Measurements from ENCODE around the gene MRPL54.

The MRPL54 gene

GRCh38 chr19:3785938-3786824 is 23.7 kb downstream of the MRPL54 start, which contains the start of gene MATK:
TSS of gene MATK (minus strand) at chr19:3786381. CDS start at chr19:3785135, 1,246 bp downstream.
- no peak for DNase-seq

- peak; percentile 57 for DNase-seq
Observed at GRCh38 chr19:3788996-3789778, 26.7 kb downstream of the MRPL54 start.

DNA sequence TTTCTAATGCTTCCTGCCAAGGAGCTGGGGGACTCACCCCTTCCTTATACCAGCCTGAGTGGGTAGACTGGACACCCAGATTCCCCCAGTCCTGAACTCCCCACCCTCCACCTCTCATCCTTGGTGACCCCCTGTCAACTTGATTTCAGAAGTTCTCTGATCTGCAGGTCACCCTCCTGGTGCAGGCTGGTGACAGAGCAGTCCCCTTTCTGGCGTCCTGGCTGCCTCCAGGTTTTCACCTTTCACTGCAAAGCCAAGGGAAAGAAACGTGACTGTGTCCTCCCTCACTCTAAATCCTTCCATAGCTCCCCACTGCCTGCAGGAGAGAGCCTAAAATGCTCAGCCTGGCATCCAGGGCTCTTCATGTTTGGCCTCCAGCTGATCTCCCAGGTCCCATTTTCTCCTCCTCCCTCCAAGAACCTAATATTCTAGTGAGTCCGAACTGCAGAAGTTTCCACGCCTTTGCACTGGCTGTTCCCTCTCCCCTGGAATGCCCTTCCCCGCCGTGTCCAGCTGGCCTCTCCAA is 27.8 kb downstream of the MRPL54 start:
- DNase-seq: no peak

- DNase-seq: no peak
Observed at GRCh38 chr19:3790941-3791340, 28.5 kb downstream of the MRPL54 start.

DNA sequence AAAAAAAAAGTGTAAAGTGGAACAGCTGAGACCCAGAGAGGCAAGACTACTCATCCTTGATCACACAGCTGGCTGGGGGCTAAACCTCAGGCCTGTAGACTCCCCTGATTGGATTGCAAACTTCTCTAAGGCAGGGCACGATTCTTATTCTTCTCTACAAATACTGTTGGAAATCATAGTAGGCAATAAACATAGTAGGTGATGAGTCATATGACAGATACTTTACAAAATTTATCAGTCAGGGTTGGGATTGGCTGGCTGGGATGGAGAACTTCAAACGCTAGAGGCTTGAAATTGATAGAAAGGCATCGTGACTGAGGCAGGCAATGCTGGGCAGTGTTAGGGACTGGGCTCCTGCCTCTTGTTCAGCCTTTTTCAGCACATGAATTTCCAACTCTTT is 29.6 kb downstream of the MRPL54 start:
- DNase-seq: no peak

DNA sequence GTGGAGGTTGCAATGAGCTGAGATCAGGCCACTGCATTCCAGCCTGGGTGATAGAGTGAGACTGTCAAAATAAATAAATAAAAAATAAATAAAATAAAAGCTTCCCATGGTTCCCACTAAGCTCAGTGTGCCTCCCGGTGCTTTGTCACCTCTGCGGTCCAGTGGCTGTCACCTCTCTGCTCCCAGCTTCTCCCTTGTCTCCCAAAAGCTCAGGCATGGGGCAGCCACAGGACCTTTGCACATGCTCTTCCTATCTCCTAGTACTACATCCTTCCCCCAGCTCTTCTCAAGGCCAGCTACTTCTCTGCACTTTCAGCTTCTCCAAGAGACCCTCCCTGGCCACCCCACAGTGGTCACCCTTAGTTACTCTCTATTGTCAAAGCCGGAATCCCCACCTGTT is 31.3 kb downstream of the MRPL54 start:
- DNase-seq: no peak

GRCh38 chr19:3796358-3796757 is 33.9 kb downstream of the MRPL54 start:
- no peak for DNase-seq

DNA sequence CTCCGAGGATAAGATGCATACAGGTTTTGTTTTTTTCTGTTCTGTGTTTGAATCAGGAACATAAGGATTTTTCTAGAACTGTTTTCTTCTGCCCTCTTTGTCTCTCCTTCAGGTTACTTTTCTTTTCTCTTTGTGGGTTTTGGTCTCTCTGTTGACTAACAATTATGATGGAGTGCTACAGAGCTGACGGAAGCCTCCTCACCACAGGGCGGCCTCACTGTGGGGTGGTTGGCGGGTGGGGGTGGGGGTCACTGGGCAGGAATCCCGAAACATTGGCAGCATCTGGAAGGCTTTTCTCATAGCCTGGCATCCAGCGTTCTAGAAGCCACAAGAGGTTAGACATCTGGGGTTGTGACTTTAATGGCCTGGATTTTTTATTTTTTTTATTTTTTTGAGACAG is 35.7 kb downstream of the MRPL54 start:
- DNase-seq: peak; percentile 38

DNA sequence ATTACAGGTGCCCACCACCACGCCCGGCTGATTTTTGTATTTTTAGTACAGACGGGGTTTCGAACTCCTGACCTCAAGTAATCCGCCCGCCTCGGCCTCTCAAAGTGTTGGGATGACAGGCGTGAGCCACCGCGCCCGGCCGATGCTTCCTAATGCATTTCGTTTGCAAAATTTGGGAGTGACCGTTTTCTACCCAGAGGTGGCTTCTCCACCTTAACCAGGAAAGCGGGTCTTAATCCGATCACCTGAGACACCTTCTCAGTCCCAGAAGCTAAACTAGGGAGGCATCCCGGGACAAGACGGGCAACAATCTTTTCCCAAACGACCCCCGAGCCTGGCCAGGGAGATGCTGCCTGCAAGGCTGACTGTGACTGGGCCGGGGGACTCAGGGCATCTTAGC is 38.5 kb downstream of the MRPL54 start:
- DNase-seq: no peak

DNA sequence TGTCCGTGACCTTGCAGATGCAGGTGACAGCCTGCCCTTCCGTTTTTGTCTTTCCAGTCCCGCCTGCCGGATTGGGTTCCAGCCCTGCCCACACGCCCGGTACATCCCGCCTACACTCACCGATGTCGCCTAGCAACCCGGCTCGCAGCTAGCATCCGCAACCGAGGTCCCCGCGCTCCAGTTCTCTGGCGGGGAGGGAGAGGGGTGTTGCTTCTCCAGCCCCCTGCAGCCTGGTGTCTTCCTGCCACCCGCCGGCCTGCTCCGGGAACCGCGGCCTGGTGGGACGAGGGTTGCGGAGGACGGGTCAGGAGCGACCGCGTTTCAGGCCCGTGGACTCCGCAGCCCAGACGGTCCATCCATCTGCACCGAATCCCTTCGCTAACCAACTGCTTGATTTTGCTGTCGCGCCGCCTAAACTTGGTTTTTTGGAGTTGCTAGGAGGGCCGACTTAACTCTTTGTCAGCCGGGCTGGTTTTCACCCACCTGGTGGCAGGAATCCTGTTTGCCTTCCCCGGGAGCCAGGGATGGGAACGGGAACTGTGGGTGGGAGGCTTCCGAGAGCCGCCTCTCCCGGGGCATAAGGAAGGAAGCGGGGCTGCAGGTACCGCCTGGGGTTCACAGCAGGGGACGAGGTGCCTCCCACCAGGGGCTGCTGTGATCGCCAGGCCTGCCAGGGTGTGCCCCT is 39.1 kb downstream of the MRPL54 start:
- peak; percentile 69 for DNase-seq

DNA sequence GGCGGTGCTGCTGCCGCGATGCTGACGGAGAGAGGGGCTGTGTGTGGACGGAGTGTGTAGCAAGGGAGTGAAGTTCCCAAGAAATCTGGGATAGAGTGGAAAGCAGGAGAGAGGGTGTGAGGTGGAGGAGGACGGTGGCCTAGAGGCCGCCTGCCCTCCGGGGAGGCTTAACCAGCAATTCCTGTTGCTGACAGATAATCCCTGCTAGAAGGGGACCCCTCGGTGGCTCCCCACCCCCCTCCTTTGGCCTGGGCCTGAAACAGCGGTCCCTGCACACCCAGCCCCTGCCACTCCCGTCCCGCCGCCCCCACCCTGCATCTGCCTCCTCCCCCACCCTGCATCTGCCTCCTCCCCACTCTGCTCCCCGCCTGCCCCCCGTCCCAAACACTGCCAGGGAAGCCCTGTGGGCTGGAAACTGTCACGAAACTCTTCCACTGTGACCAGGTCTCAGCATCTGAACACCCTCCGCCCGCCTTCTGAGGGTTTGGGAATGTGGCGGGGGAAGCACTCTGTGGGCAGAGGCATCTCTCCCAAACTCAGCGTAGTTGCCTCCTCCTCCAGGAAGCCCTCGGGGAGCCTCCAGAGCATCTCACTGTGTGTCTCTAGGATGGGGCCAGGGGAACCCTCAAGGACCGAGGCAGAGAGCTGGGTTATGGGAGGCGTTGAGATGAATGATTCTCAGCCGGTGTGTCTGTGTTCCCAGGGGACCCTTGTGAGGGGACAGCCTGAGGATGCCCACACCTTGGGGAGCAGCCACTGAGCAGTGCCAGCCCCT is 40.8 kb downstream of the MRPL54 start:
- DNase-seq: no peak

GRCh38 chr19:3803986-3804385 is 41.5 kb downstream of the MRPL54 start:
- no peak for DNase-seq

GRCh38 chr19:3804429-3804828 is 41.9 kb downstream of the MRPL54 start:
- DNase-seq: no peak

- DNase-seq: no peak
Observed at GRCh38 chr19:3805859-3806258, 43.4 kb downstream of the MRPL54 start.

- no peak for DNase-seq
Observed at GRCh38 chr19:3807131-3807480, 44.6 kb downstream of the MRPL54 start.

DNA sequence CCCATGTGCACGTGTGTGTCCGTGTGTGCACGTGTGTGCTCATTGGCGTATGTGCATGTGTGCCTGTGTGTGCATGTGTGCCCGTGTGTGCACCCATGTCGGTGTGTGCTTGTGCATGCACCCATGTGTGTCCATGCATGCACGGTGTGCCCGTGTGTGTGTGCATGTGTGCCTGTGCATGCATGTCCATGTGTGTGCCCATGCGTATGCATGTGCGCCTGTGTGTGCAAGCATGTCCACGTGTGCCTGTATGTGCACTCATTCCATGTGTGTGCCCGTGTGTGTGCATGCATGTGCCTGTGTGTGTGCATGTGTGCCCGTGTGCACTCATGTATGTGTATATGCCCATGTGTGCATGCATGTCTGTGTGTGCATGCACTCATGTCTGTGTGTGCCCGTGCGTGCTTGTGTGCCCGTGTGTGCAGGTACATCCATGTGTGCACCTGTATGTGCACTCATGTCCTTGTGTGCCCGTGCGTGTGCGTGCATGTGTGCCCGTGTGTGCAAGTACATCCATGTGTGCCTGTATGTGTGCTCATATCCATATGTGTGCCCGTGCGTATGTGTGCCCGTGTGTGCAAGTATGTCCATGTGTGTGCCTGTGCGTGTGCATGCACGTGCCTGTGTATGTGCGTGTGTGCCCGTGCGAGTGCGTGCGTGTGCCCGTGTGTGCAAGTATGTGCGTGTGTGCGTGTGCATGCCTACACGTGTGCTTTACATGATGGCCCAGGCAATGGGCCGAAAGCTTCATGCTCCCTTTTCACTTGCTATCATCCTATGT is 45.3 kb downstream of the MRPL54 start:
- no peak for DNase-seq

DNA sequence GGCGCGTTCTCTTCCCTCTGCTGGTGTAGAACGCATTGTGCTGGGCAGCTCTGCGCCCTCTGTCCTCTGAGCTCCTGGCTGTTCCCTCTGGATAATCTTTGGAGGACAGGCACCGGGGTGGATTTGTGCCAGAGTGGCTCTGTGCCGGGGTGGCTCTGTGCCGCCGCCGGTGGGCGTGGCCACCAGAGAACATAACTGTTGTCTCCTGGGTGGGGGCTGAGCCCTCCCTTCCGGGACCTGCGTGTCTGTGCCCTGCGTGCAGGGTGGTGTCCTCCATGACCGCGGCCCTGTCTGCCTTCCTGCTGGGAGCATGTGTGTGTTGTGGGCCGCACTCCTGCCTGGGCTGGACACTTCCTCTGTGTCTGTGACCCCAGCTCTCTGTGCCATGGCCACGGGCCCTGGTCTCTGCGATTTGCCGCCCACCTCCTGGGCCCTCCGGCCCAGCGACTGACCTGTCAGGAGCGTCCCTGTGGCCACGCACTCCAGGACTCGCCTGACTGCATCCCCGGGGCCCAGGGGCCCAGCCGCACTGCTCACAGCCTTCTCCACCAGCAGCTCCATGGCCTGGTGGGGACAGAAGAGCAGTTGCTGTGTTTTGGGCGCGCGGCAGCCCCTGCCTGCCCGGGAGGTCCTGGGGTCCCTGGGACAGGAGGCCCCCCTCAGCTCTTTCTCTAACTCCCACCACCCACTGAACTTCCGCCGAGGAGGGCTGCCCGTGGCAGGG is 46.1 kb downstream of the MRPL54 start:
- DNase-seq: no peak

DNA sequence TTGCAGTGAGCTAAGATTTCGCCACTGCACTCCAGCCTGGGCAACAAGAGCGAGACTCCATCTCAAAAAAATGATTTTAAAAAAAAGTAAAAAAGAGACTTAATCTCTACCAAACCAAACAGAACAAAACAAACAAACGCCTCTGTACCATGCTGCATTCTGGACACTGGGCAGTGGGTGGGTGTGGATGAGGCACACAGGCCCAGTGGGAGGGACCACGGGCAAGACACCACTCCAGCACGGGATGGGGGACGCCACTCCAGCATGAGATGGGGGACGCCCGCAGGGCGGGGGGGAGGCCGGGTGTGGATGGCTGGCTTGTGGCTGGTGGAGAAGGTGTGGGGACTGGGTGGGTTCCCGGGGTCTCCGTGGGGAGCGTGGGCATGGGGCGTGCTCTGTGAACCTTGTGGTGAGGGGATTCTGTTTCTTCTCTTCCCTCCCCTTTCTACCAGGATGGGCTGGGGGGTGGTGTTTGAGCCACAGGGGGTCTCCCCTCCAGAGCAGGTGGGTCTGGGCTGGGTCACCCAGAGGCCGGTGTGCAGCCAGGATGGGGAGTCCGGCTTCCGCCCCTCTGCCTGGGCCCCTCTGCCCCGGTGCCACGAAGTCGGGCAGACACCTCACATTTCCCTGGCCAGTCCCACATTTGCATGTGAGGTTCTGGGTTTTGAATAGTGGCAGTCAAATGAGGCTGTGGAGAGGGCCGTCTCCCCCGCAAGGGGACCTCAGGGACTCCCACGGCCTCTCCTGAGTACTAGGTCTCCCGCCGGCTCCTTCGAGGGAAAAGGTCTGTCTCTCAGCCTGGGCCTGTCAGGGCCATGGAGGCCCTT is 47.6 kb downstream of the MRPL54 start:
- peak; percentile 42 for DNase-seq

GRCh38 chr19:3810708-3811355 is 48.4 kb downstream of the MRPL54 start:
- peak; percentile 36 for DNase-seq
